CD4-positive, alpha-beta T cell treated with Interferon gamma for 1 hour (primary cell): ENCODE measurements around the gene SCAND1.

ENCODE experiments used
- DNase-seq: peaks from one replicate; pipeline ENCODE4 v3.0.0-alpha.2; 2020

SCAND1 gene

GRCh38 chr20:35903843-35904242, 50.5 kb downstream of the SCAND1 start:
- no peak for DNase-seq
